AG04450 (cell line): ENCODE results near the gene MBD6. TPM values are rescaled to one million over a fixed set of nuclear protein-coding genes. Genes with fewer than 3 reads are reported as not detected.
A peak's percentile ranks its signal among the peaks of the same experiment; 100 is the strongest.

ENCODE experiments used
- CTCF ChIA-PET: fragments of 300-600, 350-600 bp; formaldehyde crosslinking; extraction: SDS; loops from one replicate; lab custom pipeline; 2022; ENCODE audit warnings: antibody characterized with exemption, inconsistent platforms; lab: Charles Lee
- POLR2A ChIA-PET: fragments of 350-600 bp; formaldehyde crosslinking; extraction: SDS; loops from one replicate; lab custom pipeline; 2021; ENCODE audit warnings: antibody characterized with exemption, inconsistent platforms; lab: Yijun Ruan, JAX
- DNase-seq: peaks from one replicate; pipeline ENCODE4 v3.0.0-alpha.2; 2011; ENCODE audit warnings: low read depth, low spot score
- H3K27ac ChIP-seq: one replicate; pipeline ENCODE4 v1.5.1; 2012; ENCODE audit warnings: low read depth, low read length, control low read depth
- H3K27me3 ChIP-seq: one replicate; pipeline ENCODE4 v1.6.0; 2012; ENCODE audit warnings: low read length; ENCODE audit not compliant: control insufficient read depth, insufficient read depth
- H3K4me3 ChIP-seq: 2 replicates; pipeline ENCODE4 v1.5.1; 2011; ENCODE audit warnings: mild to moderate bottlenecking, low read depth, low read length, control low read depth
- H3K9me3 ChIP-seq: 2 replicates; pipeline ENCODE4 v1.5.1; 2012; ENCODE audit warnings: low read length; ENCODE audit not compliant: control insufficient read depth, insufficient read depth
- CTCF ChIP-seq: IDR thresholded peaks from 2 replicates; pipeline ENCODE4 v1.5.1; 2011; ENCODE audit warnings: low read depth, low read length, control low read depth, inconsistent platforms
- polyA plus RNA-seq: library from polyadenylated mRNA; depleted of rRNA; stranded (reverse); fragments of >200 nt; gene quantifications from 2 replicates; pipeline ENCODE4 v1.2.3, GENCODE V29; 2011

The MBD6 gene
- polyA plus RNA-seq, 1 experiment, result 3.3 TPM

GRCh38 chr12:57483466-57483865 is 39.2 kb upstream of the MBD6 start:
- CTCF ChIA-PET, result interaction anchor here (1.0 to 2.1 kb wide), 3 partner anchors 20 to 26 kb away, joined by 3 to 13 read pairs (median 3); partner anchors contain the start of gene GLI1

GRCh38 chr12:57485695-57486094 is 36.9 kb upstream of the MBD6 start:
- Histone ChIP-seq H3K4me3 (no peak overlapping the region), H3K27me3 (peaks cover 3% of the 10 kb centered on the region), H3K9me3 (no peaks in the 10 kb centered on the region; the same call in 1 of the 2 replicates), H3K27ac (no peak overlapping the region)
- CTCF ChIA-PET, result interaction anchor here (1.9 kb wide), 1 partner anchor 27 kb away, joined by 10 read pairs; no protein-coding TSS in a partner anchor
- no peak for DNase-seq
- TF ChIP-seq CTCF, result no peak
- POLR2A ChIA-PET, result no interaction called here

More at GRCh38 chr12:57483466-57483865, 39.2 kb upstream of the MBD6 start:
- POLR2A ChIA-PET, result no interaction called here
- H3K4me3 ChIP-seq, result no peak overlapping the region
- H3K9me3 ChIP-seq, result no peaks in the 10 kb centered on the region; the same call in 1 of the 2 replicates
- no peak for DNase-seq
- no peak for TF ChIP-seq CTCF
- H3K27ac ChIP-seq, result peak overlapping the region; percentile 40
- H3K27me3 ChIP-seq, result peaks cover 4% of the 10 kb centered on the region

- DNase-seq, result no peak
- Histone ChIP-seq H3K4me3 (peak overlapping the region; percentile 52; the same call in 1 of the 2 replicates), H3K9me3 (no peaks in the 10 kb centered on the region; the same call in 1 of the 2 replicates), H3K27me3 (no peaks in the 10 kb centered on the region), H3K27ac (peak overlapping the region; percentile 11)
- no peak for TF ChIP-seq CTCF
- ChIA-PET POLR2A (interaction anchor here (0.7 kb wide), 1 partner anchor 175 kb away, joined by 7 read pairs; no protein-coding TSS in a partner anchor), CTCF (interaction anchor here (1.9 kb wide), 1 partner anchor 29 kb away, joined by 10 read pairs; no protein-coding TSS in a partner anchor)
These were observed 35.5 kb upstream of the MBD6 start for GRCh38 chr12:57487055-57487596.

GRCh38 chr12:57487597-57488401 is 34.8 kb upstream of the MBD6 start, which contains the start of gene MARS1:
MARS1 (plus strand) TSS chr12:57488068; CDS start chr12:57488091, 23 bp downstream.
- TF ChIP-seq CTCF, result no peak
- no peaks in the 10 kb centered on the region for H3K27me3 ChIP-seq
- POLR2A ChIA-PET, result interaction anchor here (0.7 kb wide), 1 partner anchor 175 kb away, joined by 7 read pairs; no protein-coding TSS in a partner anchor
- CTCF ChIA-PET, result no interaction called here
- H3K9me3 ChIP-seq, result no peaks in the 10 kb centered on the region; the same call in 1 of the 2 replicates
- peak within 1 kb of the TSS; percentile 100 for H3K4me3 ChIP-seq
- H3K27ac ChIP-seq, result peak within 1 kb of the TSS; percentile 84
- DNase-seq, result peak; percentile 85
